ENCODE measurements around the gene USP15.

The USP15 gene

GRCh38 chr12:62288328-62288727, 28.1 kb downstream of the USP15 start:
- Histone ChIP-seq H2BK120ac (ENCODE audit: insufficient read depth, low read length, poor library complexity) (no peak overlapping the region), H2AFZ (ENCODE audit: insufficient read depth, low read length, poor library complexity) (no peak overlapping the region), H2BK5ac (ENCODE audit: low read depth, low read length, poor library complexity) (no peak overlapping the region), H3K9ac (ENCODE audit: low read length) (no peak overlapping the region), H4K91ac (ENCODE audit: low read depth, low read length) (no peak overlapping the region), H3K79me2 (ENCODE audit: control insufficient read depth, insufficient read depth, low read length, poor library complexity) (peaks cover 6% of the 10 kb centered on the region), H3K27ac (ENCODE audit: low read depth, low read length) (no peak overlapping the region), H3K9me3 (ENCODE audit: insufficient read depth, low read depth, low read length) (no peaks in the 10 kb centered on the region), H2AK5ac (ENCODE audit: low read length) (no peak overlapping the region), H2BK12ac (ENCODE audit: low read length) (no peak overlapping the region), H3K4me3 (ENCODE audit: low read depth, low read length) (no peak overlapping the region), H3K4me1 (ENCODE audit: control insufficient read depth in 1 of 2, insufficient read depth in 2 of 2, low read length in 2 of 2) (peaks cover 0 to 3% of the 10 kb centered on the region in 2 experiments), H3K27me3 (ENCODE audit: insufficient read depth, low read length) (no peaks in the 10 kb centered on the region), H4K12ac (ENCODE audit: low read depth, low read length) (no peak overlapping the region), H3K4ac (ENCODE audit: low read depth, low read length) (no peak overlapping the region), H3K23ac (ENCODE audit: low read length) (no peak overlapping the region), H4K8ac (ENCODE audit: low read depth, low read length) (no peak overlapping the region), H3K18ac (ENCODE audit: low read length) (no peak overlapping the region), H3K79me1 (ENCODE audit: low read length) (no peaks in the 10 kb centered on the region), H3K36me3 (ENCODE audit: control insufficient read depth in 1 of 2, insufficient read depth in 2 of 2, low read length in 2 of 2) (no peaks in the 10 kb centered on the region), H3K14ac (ENCODE audit: low read length) (no peak overlapping the region), H3K4me2 (ENCODE audit: low read length) (no peak overlapping the region)
- no peak for DNase-seq
- WGBS (ENCODE audit: extremely low coverage, insufficient coverage, insufficient read length), result no CpG with 5 or more reads among the region's 5 CpGs

- WGBS (ENCODE audit: extremely low coverage, insufficient coverage, insufficient read length), result no CpG with 5 or more reads among the region's 1 CpG
Observed at GRCh38 chr12:62290846-62291245, 30.6 kb downstream of the USP15 start.

GRCh38 chr12:62291864-62292760, 31.9 kb downstream of the USP15 start:
- Histone ChIP-seq H3K4ac (ENCODE audit: low read depth, low read length) (no peak overlapping the region), H3K4me3 (ENCODE audit: low read depth, low read length) (no peak overlapping the region), H4K12ac (ENCODE audit: low read depth, low read length) (no peak overlapping the region), H3K9me3 (ENCODE audit: insufficient read depth, low read depth, low read length) (no peaks in the 10 kb centered on the region), H3K4me2 (ENCODE audit: low read length) (no peak overlapping the region), H2BK12ac (ENCODE audit: low read length) (no peak overlapping the region), H2BK5ac (ENCODE audit: low read depth, low read length, poor library complexity) (no peak overlapping the region), H3K27ac (ENCODE audit: low read depth, low read length) (no peak overlapping the region), H3K23ac (ENCODE audit: low read length) (no peak overlapping the region), H4K8ac (ENCODE audit: low read depth, low read length) (no peak overlapping the region), H3K4me1 (ENCODE audit: control insufficient read depth in 1 of 2, insufficient read depth in 2 of 2, low read length in 2 of 2) (peaks cover 0 to 3% of the 10 kb centered on the region in 2 experiments), H3K79me2 (ENCODE audit: control insufficient read depth, insufficient read depth, low read length, poor library complexity) (peaks cover 6% of the 10 kb centered on the region), H2AFZ (ENCODE audit: insufficient read depth, low read length, poor library complexity) (no peak overlapping the region), H3K36me3 (ENCODE audit: control insufficient read depth in 1 of 2, insufficient read depth in 2 of 2, low read length in 2 of 2) (peaks cover 0 to 3% of the 10 kb centered on the region in 2 experiments), H3K18ac (ENCODE audit: low read length) (peak overlapping the region; percentile 23), H3K27me3 (ENCODE audit: insufficient read depth, low read length) (no peaks in the 10 kb centered on the region), H3K79me1 (ENCODE audit: low read length) (no peaks in the 10 kb centered on the region), H4K91ac (ENCODE audit: low read depth, low read length) (no peak overlapping the region), H3K14ac (ENCODE audit: low read length) (no peak overlapping the region), H2BK120ac (ENCODE audit: insufficient read depth, low read length, poor library complexity) (no peak overlapping the region), H2AK5ac (ENCODE audit: low read length) (no peak overlapping the region), H3K9ac (ENCODE audit: low read length) (no peak overlapping the region)
- no peak for DNase-seq
- no CpG with 5 or more reads among the region's 2 CpGs for WGBS (ENCODE audit: extremely low coverage, insufficient coverage, insufficient read length)

More at GRCh38 chr12:62290846-62291245, 30.6 kb downstream of the USP15 start:
- Histone ChIP-seq H3K79me1 (ENCODE audit: low read length) (no peaks in the 10 kb centered on the region), H3K36me3 (ENCODE audit: control insufficient read depth in 1 of 2, insufficient read depth in 2 of 2, low read length in 2 of 2) (peaks cover 0 to 3% of the 10 kb centered on the region in 2 experiments), H2BK120ac (ENCODE audit: insufficient read depth, low read length, poor library complexity) (no peak overlapping the region), H3K4ac (ENCODE audit: low read depth, low read length) (no peak overlapping the region), H3K9ac (ENCODE audit: low read length) (no peak overlapping the region), H3K23ac (ENCODE audit: low read length) (no peak overlapping the region), H2AK5ac (ENCODE audit: low read length) (no peak overlapping the region), H3K18ac (ENCODE audit: low read length) (no peak overlapping the region), H3K4me2 (ENCODE audit: low read length) (no peak overlapping the region), H3K14ac (ENCODE audit: low read length) (no peak overlapping the region), H3K79me2 (ENCODE audit: control insufficient read depth, insufficient read depth, low read length, poor library complexity) (peaks cover 6% of the 10 kb centered on the region), H2BK5ac (ENCODE audit: low read depth, low read length, poor library complexity) (no peak overlapping the region), H3K9me3 (ENCODE audit: insufficient read depth, low read depth, low read length) (no peaks in the 10 kb centered on the region), H2AFZ (ENCODE audit: insufficient read depth, low read length, poor library complexity) (no peak overlapping the region), H3K27me3 (ENCODE audit: insufficient read depth, low read length) (no peaks in the 10 kb centered on the region), H2BK12ac (ENCODE audit: low read length) (no peak overlapping the region), H3K4me1 (ENCODE audit: control insufficient read depth in 1 of 2, insufficient read depth in 2 of 2, low read length in 2 of 2) (peaks cover 0 to 3% of the 10 kb centered on the region in 2 experiments), H4K12ac (ENCODE audit: low read depth, low read length) (no peak overlapping the region), H4K8ac (ENCODE audit: low read depth, low read length) (no peak overlapping the region), H4K91ac (ENCODE audit: low read depth, low read length) (no peak overlapping the region), H3K27ac (ENCODE audit: low read depth, low read length) (no peak overlapping the region), H3K4me3 (ENCODE audit: low read depth, low read length) (no peak overlapping the region)
- DNase-seq, result no peak

- WGBS (ENCODE audit: extremely low coverage, insufficient coverage, insufficient read length), result no CpG with 5 or more reads among the region's 6 CpGs
- H3K4me3 ChIP-seq (ENCODE audit: low read depth, low read length), result no peak overlapping the region
Observed at GRCh38 chr12:62292761-62293344, 32.6 kb downstream of the USP15 start.

More at GRCh38 chr12:62292761-62293344, 32.6 kb downstream of the USP15 start:
- Histone ChIP-seq H3K14ac (ENCODE audit: low read length) (no peak overlapping the region), H4K8ac (ENCODE audit: low read depth, low read length) (no peak overlapping the region), H2AK5ac (ENCODE audit: low read length) (no peak overlapping the region), H3K4me2 (ENCODE audit: low read length) (no peak overlapping the region), H3K9ac (ENCODE audit: low read length) (no peak overlapping the region), H3K79me1 (ENCODE audit: low read length) (no peaks in the 10 kb centered on the region), H3K23ac (ENCODE audit: low read length) (no peak overlapping the region), H2BK12ac (ENCODE audit: low read length) (no peak overlapping the region), H3K27me3 (ENCODE audit: insufficient read depth, low read length) (no peaks in the 10 kb centered on the region), H3K4ac (ENCODE audit: low read depth, low read length) (peak overlapping the region; percentile 0), H3K9me3 (ENCODE audit: insufficient read depth, low read depth, low read length) (no peaks in the 10 kb centered on the region), H3K4me1 (ENCODE audit: control insufficient read depth in 1 of 2, insufficient read depth in 2 of 2, low read length in 2 of 2) (peaks cover 0 to 3% of the 10 kb centered on the region in 2 experiments), H3K36me3 (ENCODE audit: control insufficient read depth in 1 of 2, insufficient read depth in 2 of 2, low read length in 2 of 2) (peaks cover 0 to 3% of the 10 kb centered on the region in 2 experiments), H3K27ac (ENCODE audit: low read depth, low read length) (no peak overlapping the region), H2AFZ (ENCODE audit: insufficient read depth, low read length, poor library complexity) (no peak overlapping the region), H3K79me2 (ENCODE audit: control insufficient read depth, insufficient read depth, low read length, poor library complexity) (peaks cover 6% of the 10 kb centered on the region), H2BK120ac (ENCODE audit: insufficient read depth, low read length, poor library complexity) (no peak overlapping the region), H4K91ac (ENCODE audit: low read depth, low read length) (no peak overlapping the region), H4K12ac (ENCODE audit: low read depth, low read length) (no peak overlapping the region), H3K18ac (ENCODE audit: low read length) (peak overlapping the region; percentile 14), H2BK5ac (ENCODE audit: low read depth, low read length, poor library complexity) (no peak overlapping the region)
- DNase-seq, result no peak

All from trophoblast cell (in vitro differentiated cells and primary cell).